ENCODE data around the gene SLC1A3.

Gene SLC1A3

GRCh38 chr5:36685631-36686288, 79.4 kb downstream of the SLC1A3 start:
- DNase-seq (ENCODE audit: low read depth in 2 of 2) = no peak

- DNase-seq (ENCODE audit: low read depth in 2 of 2) = no peak
Observed at GRCh38 chr5:36686881-36687280, 80.5 kb downstream of the SLC1A3 start.

- no peak for DNase-seq (ENCODE audit: low read depth in 2 of 2)
Observed at GRCh38 chr5:36688722-36689121, 82.3 kb downstream of the SLC1A3 start.

- DNase-seq (ENCODE audit: low read depth in 2 of 2) = no peak
Observed at GRCh38 chr5:36689225-36689624, 82.8 kb downstream of the SLC1A3 start.

- peak in 1 of 2 donors; percentile 46 for DNase-seq (ENCODE audit: low read depth in 2 of 2)
Observed at GRCh38 chr5:36690041-36690961, 83.9 kb downstream of the SLC1A3 start.

- DNase-seq (ENCODE audit: low read depth in 2 of 2) = no peak
Observed at GRCh38 chr5:36691226-36691625, 84.8 kb downstream of the SLC1A3 start.

- DNase-seq (ENCODE audit: low read depth in 2 of 2) = no peak
Observed at GRCh38 chr5:36691696-36692371, 85.4 kb downstream of the SLC1A3 start.

GRCh38 chr5:36692791-36693763, 86.7 kb downstream of the SLC1A3 start:
- no peak for DNase-seq (ENCODE audit: low read depth in 2 of 2)

GRCh38 chr5:36694351-36694750, 87.9 kb downstream of the SLC1A3 start:
- DNase-seq (ENCODE audit: low read depth in 2 of 2) = no peak

- DNase-seq (ENCODE audit: low read depth in 2 of 2) = no peak
Observed at GRCh38 chr5:36696059-36696673, 89.8 kb downstream of the SLC1A3 start.

GRCh38 chr5:36698031-36698430, 91.6 kb downstream of the SLC1A3 start:
- DNase-seq (ENCODE audit: low read depth in 2 of 2) = no peak

GRCh38 chr5:36701085-36701698, 94.8 kb downstream of the SLC1A3 start:
- no peak for DNase-seq (ENCODE audit: low read depth in 2 of 2)

GRCh38 chr5:36703245-36703860, 96.9 kb downstream of the SLC1A3 start:
- DNase-seq (ENCODE audit: low read depth in 2 of 2) = no peak

- DNase-seq (ENCODE audit: low read depth in 2 of 2) = no peak
Observed at GRCh38 chr5:36704131-36704530, 97.7 kb downstream of the SLC1A3 start.

- no peak for DNase-seq (ENCODE audit: low read depth in 2 of 2)
Observed at GRCh38 chr5:36705055-36705454, 98.6 kb downstream of the SLC1A3 start.

- no peak for DNase-seq (ENCODE audit: low read depth in 2 of 2)
Observed at GRCh38 chr5:36706662-36707061, 100.3 kb downstream of the SLC1A3 start.

- no peak for DNase-seq (ENCODE audit: low read depth in 2 of 2)
Observed at GRCh38 chr5:36708996-36709395, 102.6 kb downstream of the SLC1A3 start.

- DNase-seq (ENCODE audit: low read depth in 2 of 2) = no peak
Observed at GRCh38 chr5:36710039-36710438, 103.6 kb downstream of the SLC1A3 start.

GRCh38 chr5:36712706-36713105, 106.3 kb downstream of the SLC1A3 start:
- no peak for DNase-seq (ENCODE audit: low read depth in 2 of 2)

GRCh38 chr5:36713541-36713940, 107.1 kb downstream of the SLC1A3 start:
- DNase-seq (ENCODE audit: low read depth in 2 of 2) = no peak

All from stimulated activated CD4-positive, alpha-beta T cell treated with anti-CD3 and anti-CD28 coated beads, Interleukin-1b, Interleukin-23, amount 100 ng/mL, for 1 hour (primary cell).